ENCODE results near the gene DIPK1A. TPM values are rescaled to one million over a fixed set of nuclear protein-coding genes. Genes with fewer than 3 reads are reported as not detected.

The DIPK1A gene
- total and polyA plus RNA-seq, 3 donors from 2014 or later: 14.7 to 25.4 (median 21.4) TPM

- no peak for TF ChIP-seq CTCF (IDR thresholded peaks at IDR 0.05)
- Histone ChIP-seq H3K27ac (no peak overlapping the region), H3K9me3 (no peaks in the 10 kb centered on the region), H3K4me3 (no peak overlapping the region), H3K4me1 (no peaks in the 10 kb centered on the region), H3K36me3 (ENCODE audit: low read depth, missing control alignments) (no peaks in the 10 kb centered on the region), H3K27me3 (no peaks in the 10 kb centered on the region)
- intact Hi-C loops (cut with DNase I; ENCODE audit: low total_unique reads): no loop called here
- no peak for DNase-seq
- WGBS, 2 donors: 82 to 87% methylated on average over 2 of the region's 2 CpGs
These were observed 108.0 kb downstream of the DIPK1A start for GRCh38 chr1:92853299-92853698.

GRCh38 chr1:92851729-92852128 is 109.5 kb downstream of the DIPK1A start:
- intact Hi-C loops (cut with DNase I; ENCODE audit: low total_unique reads): no loop called here
- Histone ChIP-seq H3K4me1 (no peaks in the 10 kb centered on the region), H3K27me3 (no peaks in the 10 kb centered on the region), H3K36me3 (ENCODE audit: low read depth, missing control alignments) (no peaks in the 10 kb centered on the region), H3K9me3 (no peaks in the 10 kb centered on the region), H3K27ac (no peak overlapping the region), H3K4me3 (no peak overlapping the region)
- TF ChIP-seq CTCF (IDR thresholded peaks at IDR 0.05): no peak
- TF ChIP-seq POLR2A (IDR thresholded peaks at IDR 0.05): no peak
- WGBS, 2 donors: 60 to 82% methylated on average over 2 of the region's 2 CpGs
- DNase-seq: no peak

GRCh38 chr1:92850019-92850418 is 111.2 kb downstream of the DIPK1A start:
- intact Hi-C loops (cut with DNase I; ENCODE audit: low total_unique reads): no loop called here
- H3K36me3 ChIP-seq (ENCODE audit: low read depth, missing control alignments): no peaks in the 10 kb centered on the region
- no peaks in the 10 kb centered on the region for H3K9me3 ChIP-seq
- H3K27ac ChIP-seq: no peak overlapping the region
- H3K4me3 ChIP-seq: no peak overlapping the region
- DNase-seq: no peak
- no peaks in the 10 kb centered on the region for H3K27me3 ChIP-seq
- 94 to 100% methylated on average over 3 of the region's 3 CpGs for WGBS, 2 donors
- TF ChIP-seq POLR2A (IDR thresholded peaks at IDR 0.05) (no peak), CTCF (IDR thresholded peaks at IDR 0.05) (no peak)
- no peaks in the 10 kb centered on the region for H3K4me1 ChIP-seq

- Histone ChIP-seq H3K4me3 (no peak overlapping the region), H3K27me3 (no peaks in the 10 kb centered on the region), H3K36me3 (ENCODE audit: low read depth, missing control alignments) (no peaks in the 10 kb centered on the region), H3K4me1 (no peaks in the 10 kb centered on the region), H3K9me3 (no peaks in the 10 kb centered on the region), H3K27ac (no peak overlapping the region)
- intact Hi-C loops (cut with DNase I; ENCODE audit: low total_unique reads): no loop called here
- DNase-seq: no peak
- 87 to 90% methylated on average over 4 of the region's 4 CpGs for WGBS, 2 donors
- TF ChIP-seq POLR2A (IDR thresholded peaks at IDR 0.05) (no peak), CTCF (IDR thresholded peaks at IDR 0.05) (no peak)
These were observed 113.1 kb downstream of the DIPK1A start for GRCh38 chr1:92848201-92848600.

- H3K27ac ChIP-seq: no peak overlapping the region
- no peaks in the 10 kb centered on the region for H3K27me3 ChIP-seq
- no peak overlapping the region for H3K4me3 ChIP-seq
- no peaks in the 10 kb centered on the region for H3K9me3 ChIP-seq
- TF ChIP-seq CTCF (IDR thresholded peaks at IDR 0.05): no peak
- TF ChIP-seq POLR2A (IDR thresholded peaks at IDR 0.05): no peak
- no peak for DNase-seq
- no peaks in the 10 kb centered on the region for H3K4me1 ChIP-seq
- 73 to 94% methylated on average over 3 of the region's 3 CpGs for WGBS, 2 donors
- intact Hi-C loops (cut with DNase I; ENCODE audit: low total_unique reads): no loop called here
- H3K36me3 ChIP-seq (ENCODE audit: low read depth, missing control alignments): no peaks in the 10 kb centered on the region
These were observed 115.4 kb downstream of the DIPK1A start for GRCh38 chr1:92845908-92846307.
